IMR-90 (cell line): Measurements from ENCODE around the gene ADPRM.

Experiments used
- BHLHE40 ChIP-seq: fragments of 150-350 bp; IDR thresholded peaks from 2 replicates; pipeline ENCODE4 v1.6.1; 2016; ENCODE audit warnings: mild to moderate bottlenecking, low read depth, low read length
- CEBPB ChIP-seq: IDR thresholded peaks from 2 replicates; pipeline ENCODE4 v1.6.1; 2012; ENCODE audit warnings: low read depth, low read length, improper control_type of control experiment
- CHD1 ChIP-seq: IDR thresholded peaks from 2 replicates; pipeline ENCODE4 v1.6.1; 2012; ENCODE audit warnings: low read depth, low read length, improper control_type of control experiment
- FOS ChIP-seq: fragments of 150-350 bp; IDR thresholded peaks from 2 replicates; pipeline ENCODE4 v1.6.1; 2016; ENCODE audit warnings: low read depth, low read length
- NFE2L2 ChIP-seq: fragments of 150-350 bp; IDR thresholded peaks from 2 replicates; pipeline ENCODE4 v1.6.1; 2016; ENCODE audit warnings: low read depth, mild to moderate bottlenecking, low read length
- POLR2A ChIP-seq: IDR thresholded peaks from 2 replicates; pipeline ENCODE4 v1.6.1; 2012; ENCODE audit warnings: mild to moderate bottlenecking, low read depth, low read length
- RAD21 ChIP-seq: IDR thresholded peaks from 2 replicates; pipeline ENCODE4 v1.6.1; 2012; ENCODE audit warnings: low read length, improper control_type of control experiment
- RFX5 ChIP-seq: IDR thresholded peaks from 2 replicates; pipeline ENCODE4 v1.8.0; 2012; ENCODE audit warnings: low read depth, mild to moderate bottlenecking, low read length, moderate library complexity
- USF2 ChIP-seq: fragments of 150-350 bp; IDR thresholded peaks from 2 replicates; pipeline ENCODE4 v1.6.1; 2017; ENCODE audit warnings: mild to moderate bottlenecking, antibody characterized with exemption, low read length, low read depth
- TF ChIP-seq, protein P1 (sequence below): conservative IDR thresholded peaks from 2 replicates; pipeline ENCODE4 v1.5.1; 2012; ENCODE audit warnings: mild to moderate bottlenecking, low read depth, low read length, improper control_type of control experiment

- TF ChIP-seq, protein P1, sequence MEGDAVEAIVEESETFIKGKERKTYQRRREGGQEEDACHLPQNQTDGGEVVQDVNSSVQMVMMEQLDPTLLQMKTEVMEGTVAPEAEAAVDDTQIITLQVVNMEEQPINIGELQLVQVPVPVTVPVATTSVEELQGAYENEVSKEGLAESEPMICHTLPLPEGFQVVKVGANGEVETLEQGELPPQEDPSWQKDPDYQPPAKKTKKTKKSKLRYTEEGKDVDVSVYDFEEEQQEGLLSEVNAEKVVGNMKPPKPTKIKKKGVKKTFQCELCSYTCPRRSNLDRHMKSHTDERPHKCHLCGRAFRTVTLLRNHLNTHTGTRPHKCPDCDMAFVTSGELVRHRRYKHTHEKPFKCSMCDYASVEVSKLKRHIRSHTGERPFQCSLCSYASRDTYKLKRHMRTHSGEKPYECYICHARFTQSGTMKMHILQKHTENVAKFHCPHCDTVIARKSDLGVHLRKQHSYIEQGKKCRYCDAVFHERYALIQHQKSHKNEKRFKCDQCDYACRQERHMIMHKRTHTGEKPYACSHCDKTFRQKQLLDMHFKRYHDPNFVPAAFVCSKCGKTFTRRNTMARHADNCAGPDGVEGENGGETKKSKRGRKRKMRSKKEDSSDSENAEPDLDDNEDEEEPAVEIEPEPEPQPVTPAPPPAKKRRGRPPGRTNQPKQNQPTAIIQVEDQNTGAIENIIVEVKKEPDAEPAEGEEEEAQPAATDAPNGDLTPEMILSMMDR, result no peak
- TF ChIP-seq NFE2L2 (no peak), BHLHE40 (peak; percentile 8; the same call in 1 of the 2 replicates), CHD1 (no peak), RAD21 (no peak), USF2 (no peak), POLR2A (no peak), FOS (no peak), RFX5 (no peak), CEBPB (no peak)
Measured at GRCh38 chr17:10681866-10682446, 15.4 kb upstream of the ADPRM start.
